AG10803 (cell line): ENCODE data around the gene RBL1.
"Not testable (repeated sequence)": the region's sequence is repeated elsewhere in the genome, so short reads cannot be mapped to it uniquely, and the experiment has no call there.

Experiments
- DNase-seq: peaks from one replicate; pipeline ENCODE4 v3.0.0; 2010; ENCODE audit warnings: low read depth
- H3K4me3 ChIP-seq: 2 replicates; pipeline ENCODE4 v1.5.1; 2011; ENCODE audit warnings: mild to moderate bottlenecking, low read length, control low read depth
- CTCF ChIP-seq: conservative IDR thresholded peaks from 2 replicates; pipeline ENCODE4 v1.5.1; 2011; ENCODE audit warnings: mild to moderate bottlenecking, low read length, control low read depth, inconsistent platforms

RBL1 gene

GRCh38 chr20:37095599-37096414 lies at the start of gene RBL1:
Gene RBL1 (minus strand): TSS chr20:37095997. CDS start chr20:37095928, 69 bp downstream.
- peak; percentile 82 for DNase-seq
- TF ChIP-seq CTCF: peak; percentile 47
- peak within 1 kb of the TSS; percentile 75 for H3K4me3 ChIP-seq

GRCh38 chr20:37144856-37145404 lies 49.1 kb upstream of the RBL1 start:
- DNase-seq: no peak
- no peak overlapping the region for H3K4me3 ChIP-seq
- TF ChIP-seq CTCF: no peak

GRCh38 chr20:37142708-37143107 lies 46.9 kb upstream of the RBL1 start:
- no peak overlapping the region for H3K4me3 ChIP-seq
- peak; percentile 31 for DNase-seq
- no peak for TF ChIP-seq CTCF

- no peak for TF ChIP-seq CTCF
- no peak overlapping the region for H3K4me3 ChIP-seq
- no peak for DNase-seq
Observed at GRCh38 chr20:37137547-37137946, 41.8 kb upstream of the RBL1 start.

- H3K4me3 ChIP-seq: no peak overlapping the region
- no peak for DNase-seq
- TF ChIP-seq CTCF: no peak
Observed at GRCh38 chr20:37133952-37134351, 38.2 kb upstream of the RBL1 start.

- no peak for DNase-seq
- no peak for TF ChIP-seq CTCF
- no peak overlapping the region for H3K4me3 ChIP-seq
Observed at GRCh38 chr20:37131486-37131885, 35.7 kb upstream of the RBL1 start.

GRCh38 chr20:37128803-37129202 lies 33.0 kb upstream of the RBL1 start:
- H3K4me3 ChIP-seq: no peak overlapping the region
- no peak for DNase-seq
- no peak for TF ChIP-seq CTCF

- H3K4me3 ChIP-seq, DNase-seq: not testable (repeated sequence)
Observed at GRCh38 chr20:37126290-37126689, 30.5 kb upstream of the RBL1 start.
